EH (cell line): Measurements from ENCODE around the gene HOXB4.

Source experiments
- DNase-seq: peaks from one replicate; pipeline ENCODE4 v3.0.0-alpha.2; 2015; ENCODE audit warnings: low read depth

Gene HOXB4

GRCh38 chr17:48615047-48615962, 37.2 kb upstream of the HOXB4 start, which contains the start of gene HOXB8:
HOXB8 (minus strand) TSS chr17:48615292; CDS start chr17:48614704, 588 bp downstream.
- no peak for DNase-seq

DNA sequence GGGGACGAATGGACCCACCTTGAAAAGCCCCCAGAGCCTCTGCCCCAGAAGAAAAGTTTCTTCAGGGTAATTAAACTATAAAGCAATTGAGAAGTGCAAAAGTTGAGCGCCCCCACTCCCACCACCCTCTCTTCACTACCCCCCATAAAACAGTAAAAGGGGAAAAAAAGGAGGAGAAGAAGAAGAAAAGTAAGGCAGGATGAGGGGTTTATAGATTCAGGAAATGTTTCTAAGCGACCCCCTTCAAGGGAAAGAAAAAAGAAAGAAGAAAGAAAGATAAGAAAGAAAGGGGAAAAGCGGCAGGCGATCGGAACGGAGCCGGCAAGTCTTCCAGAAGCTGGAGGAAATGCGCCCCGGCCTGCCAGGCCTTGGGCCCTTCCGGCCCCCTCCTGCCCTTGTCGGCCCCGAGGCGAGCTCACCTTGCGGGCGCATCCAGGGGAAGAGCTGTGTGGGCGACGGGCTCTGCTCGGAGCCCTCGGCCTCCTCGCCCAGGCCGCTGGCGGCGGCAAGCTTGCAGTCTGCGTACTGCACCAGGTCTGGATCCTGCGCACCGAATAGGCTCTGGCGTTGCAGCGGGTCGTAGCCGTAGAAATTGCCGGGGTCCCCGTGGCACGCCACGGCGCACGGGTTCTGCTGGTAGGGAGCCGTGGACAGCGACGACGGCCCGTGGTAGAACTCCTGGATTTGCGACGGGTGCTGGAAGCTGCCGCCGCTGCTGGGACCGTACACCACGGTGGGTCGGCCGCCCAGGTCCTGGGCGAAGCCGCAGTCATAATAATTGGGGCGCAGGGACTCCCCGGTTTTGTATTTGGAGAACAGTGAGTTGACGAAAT, 35.9 kb upstream of the HOXB4 start:
- no peak for DNase-seq

GRCh38 chr17:48612854-48613691, 34.9 kb upstream of the HOXB4 start:
- no peak for DNase-seq

DNA sequence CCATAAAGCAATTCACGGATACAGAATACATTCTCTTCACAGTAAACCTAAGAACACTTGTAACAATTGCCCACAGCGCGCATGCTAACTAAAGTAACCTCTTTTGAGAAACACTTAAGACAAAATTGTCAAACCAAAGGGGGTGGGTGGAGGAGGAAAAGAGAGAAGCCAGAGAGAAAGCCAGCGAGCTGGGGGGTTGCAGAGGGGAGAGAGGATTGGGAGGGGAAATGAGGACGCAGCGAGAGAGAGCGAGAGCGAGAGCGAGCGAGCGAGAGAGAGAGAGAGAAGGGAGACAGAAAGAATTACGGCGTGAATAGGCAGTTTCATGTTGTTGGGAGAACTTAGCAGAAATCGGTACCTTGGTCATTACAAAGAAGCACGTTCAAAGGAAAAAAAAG, 34.3 kb upstream of the HOXB4 start:
- no peak for DNase-seq

- no peak for DNase-seq
Observed at GRCh38 chr17:48611681-48612455, 33.7 kb upstream of the HOXB4 start.

DNA sequence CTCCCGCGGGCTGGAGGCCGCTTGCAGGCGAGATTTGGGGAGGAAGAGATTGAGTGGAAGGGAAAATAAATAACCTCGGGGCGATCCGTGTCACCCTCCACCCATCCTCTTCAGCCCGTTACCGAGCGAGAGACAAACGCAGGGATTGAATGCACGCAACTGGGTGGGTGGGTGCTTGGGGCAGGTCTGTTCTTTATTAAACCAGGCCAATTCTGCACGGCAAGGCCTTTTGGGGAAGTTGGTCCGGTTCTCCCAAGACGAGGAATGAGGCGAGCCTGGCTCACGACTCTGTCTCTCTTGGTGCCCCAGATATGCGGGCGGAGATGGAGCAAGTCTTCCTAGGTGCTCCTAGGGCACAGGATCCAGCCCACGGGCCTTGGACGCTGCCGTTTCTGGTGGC, 33.1 kb upstream of the HOXB4 start:
- DNase-seq, result no peak

GRCh38 chr17:48610282-48611211, 32.4 kb upstream of the HOXB4 start, which contains the start of gene HOXB7:
HOXB7 (minus strand) TSS chr17:48611017; CDS start chr17:48610918, 99 bp downstream.
- no peak for DNase-seq

DNA sequence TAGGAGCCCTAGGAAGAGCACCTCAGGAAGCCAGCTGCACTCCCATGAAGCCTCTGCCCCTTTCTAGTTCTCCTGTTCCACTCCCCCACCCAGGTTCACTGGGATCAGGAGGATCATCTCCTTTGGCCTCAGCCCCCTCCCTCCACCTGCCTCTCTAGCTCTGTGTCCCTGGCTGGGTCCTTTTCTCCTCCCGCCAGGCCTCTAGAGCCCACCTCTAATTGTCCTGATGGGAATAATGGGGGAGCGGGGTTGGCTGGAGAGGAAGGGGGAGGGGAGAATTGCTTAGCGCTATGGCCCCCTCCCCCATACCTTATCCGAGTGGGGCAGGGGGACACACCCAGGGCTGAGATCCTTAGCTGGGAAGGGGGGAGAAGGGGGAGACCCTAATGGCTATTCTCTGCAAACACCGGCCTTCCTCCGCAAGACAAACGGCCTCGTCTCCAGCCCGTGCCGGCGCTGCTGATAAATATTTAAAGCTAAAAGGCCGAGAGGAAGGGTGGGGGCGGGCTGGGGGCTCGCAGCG, 31.7 kb upstream of the HOXB4 start:
- DNase-seq, result no peak

GRCh38 chr17:48609033-48609432, 30.9 kb upstream of the HOXB4 start:
- no peak for DNase-seq

GRCh38 chr17:48608494-48608834, 30.3 kb upstream of the HOXB4 start:
- DNase-seq, result no peak

- no peak for DNase-seq
Observed at GRCh38 chr17:48606892-48607614, 28.9 kb upstream of the HOXB4 start.

GRCh38 chr17:48605991-48606891, 28.1 kb upstream of the HOXB4 start:
- DNase-seq, result no peak

DNA sequence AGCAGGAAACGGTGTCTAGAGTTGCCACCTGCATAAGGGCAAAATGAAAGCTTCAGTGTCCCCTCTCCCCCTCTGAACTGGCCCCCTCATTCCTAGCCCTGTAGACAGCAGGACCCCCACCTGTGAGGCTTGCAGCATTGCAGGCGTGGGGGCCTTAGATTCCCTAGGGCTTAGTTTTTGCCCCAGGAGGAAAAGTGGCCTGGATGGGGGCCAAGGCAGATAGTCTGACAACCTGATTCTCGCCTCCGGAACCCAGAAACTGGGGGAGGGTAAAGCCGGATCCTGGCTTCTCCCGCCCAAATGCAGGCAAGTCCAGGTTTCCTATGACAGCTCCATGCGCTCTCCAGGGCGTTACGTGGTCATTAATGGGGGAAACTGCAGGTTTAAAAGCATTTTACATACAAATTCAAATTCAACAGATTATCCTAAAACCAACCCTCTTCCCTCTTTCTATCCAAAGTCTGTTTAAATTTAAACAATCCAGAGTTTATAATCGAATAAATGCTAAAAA, 27.3 kb upstream of the HOXB4 start:
- DNase-seq, result no peak

GRCh38 chr17:48604770-48605329, 26.7 kb upstream of the HOXB4 start, which contains the start of gene HOXB6:
HOXB6 (minus strand) TSS chr17:48604986; CDS start chr17:48598150, 6,836 bp downstream.
- no peak for DNase-seq

DNA sequence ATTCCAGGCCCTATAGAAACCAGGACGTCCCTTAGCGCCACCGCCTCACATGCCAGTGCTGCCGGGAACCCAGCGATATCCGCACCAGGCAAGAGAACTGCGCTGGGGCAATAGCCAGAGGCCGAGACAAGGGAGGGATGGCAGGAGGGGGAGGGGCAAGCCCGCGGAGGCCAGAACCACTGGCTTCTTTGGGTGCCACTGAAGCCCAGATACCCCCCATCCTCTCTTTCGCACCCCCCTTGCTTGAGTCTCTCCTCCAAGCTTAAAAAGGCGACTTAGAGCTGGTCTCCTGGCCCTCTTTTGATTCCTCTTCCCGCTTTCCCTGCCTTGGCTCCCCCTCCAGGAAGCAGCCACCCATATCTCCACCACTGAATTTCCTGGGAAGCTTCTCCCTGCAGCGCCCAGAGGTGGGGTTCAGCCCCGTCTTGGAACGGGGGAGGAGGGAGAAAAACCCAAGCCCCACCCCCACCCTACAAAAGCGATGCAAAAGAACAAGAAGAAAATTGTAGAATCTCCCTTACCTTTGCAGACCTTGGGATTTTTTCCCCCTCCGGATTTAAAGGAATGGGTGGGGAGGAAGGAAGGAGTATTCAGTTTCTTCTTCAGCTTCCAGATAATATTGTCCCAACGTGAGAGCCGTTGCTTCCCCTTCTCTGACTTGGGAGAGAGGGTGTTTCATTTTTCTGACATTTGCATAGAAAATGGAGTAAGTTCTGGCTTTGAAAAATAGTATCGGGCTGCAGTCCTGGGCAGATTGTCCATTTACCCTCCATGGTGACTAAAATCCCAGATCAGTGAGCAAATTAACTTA, 26.0 kb upstream of the HOXB4 start:
- no peak for DNase-seq
